Measurements from ENCODE around the gene CDK11B. TPM values are rescaled to one million over a fixed set of nuclear protein-coding genes. Genes with fewer than 3 reads are reported as not detected.

Gene CDK11B
- polyA plus RNA-seq, 1 donor (not counting 4 experiments of a cell fraction or from before 2014, with no cell fraction given) = 5.9 TPM

DNA sequence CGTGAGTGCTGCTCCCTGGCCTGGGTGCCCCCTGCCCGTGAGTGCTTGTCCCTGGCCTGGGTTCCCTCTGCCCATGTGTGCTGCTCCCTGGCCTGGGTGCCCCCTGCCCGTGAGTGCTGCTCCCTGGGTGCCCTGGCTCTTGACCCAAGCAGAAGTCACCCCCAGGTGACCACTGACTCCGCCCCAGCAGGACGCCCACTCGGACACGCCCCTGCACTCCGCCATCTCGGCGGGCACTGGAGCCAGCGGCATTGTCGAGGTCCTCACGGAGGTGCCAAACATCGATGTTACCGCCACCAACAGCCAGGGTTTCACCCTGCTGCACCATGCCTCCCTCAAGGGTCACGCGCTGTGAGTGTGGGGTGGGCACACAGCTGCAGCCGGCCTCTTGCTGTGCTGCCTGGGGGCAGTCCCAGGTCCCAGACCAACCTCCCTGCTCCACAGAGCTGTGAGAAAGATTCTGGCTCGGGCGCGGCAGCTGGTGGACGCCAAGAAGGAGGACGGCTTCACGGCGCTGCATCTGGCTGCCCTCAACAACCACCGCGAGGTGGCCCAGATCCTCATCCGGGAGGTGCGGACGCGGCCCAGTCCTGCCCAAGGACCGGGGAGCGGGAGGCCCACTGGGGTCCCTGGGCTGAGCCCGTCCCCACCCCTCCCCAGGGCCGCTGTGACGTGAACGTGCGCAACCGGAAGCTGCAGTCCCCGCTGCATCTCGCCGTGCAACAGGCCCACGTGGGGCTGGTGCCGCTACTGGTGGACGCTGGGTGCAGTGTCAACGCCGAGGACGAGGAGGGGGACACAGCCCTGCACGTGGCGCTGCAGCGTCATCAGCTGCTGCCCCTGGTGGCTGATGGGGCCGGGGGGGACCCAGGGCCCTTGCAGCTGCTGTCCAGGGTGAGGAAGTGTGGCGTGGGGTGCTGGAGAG is 30.7 kb downstream of the CDK11B start:
- Histone ChIP-seq H3K4me2 (ENCODE audit: control insufficient read depth, extremely low read depth, insufficient read depth, low read depth, low read length) (peak overlapping the region; percentile 84), H3K79me2 (ENCODE audit: control insufficient read depth, insufficient read depth, low read length) (no peaks in the 10 kb centered on the region), H3K4me3 (ENCODE audit: control insufficient read depth in 2 of 3, extremely low read depth in 1 of 3, insufficient read depth in 2 of 3, low read depth in 1 of 3, low read length in 3 of 3) (peak overlapping the region; percentile 30 to 62 (median 53)), H3K4me1 (ENCODE audit: control insufficient read depth, extremely low read depth, insufficient read depth, low read length) (peaks cover 18% of the 10 kb centered on the region), H3K27me3 (ENCODE audit: control insufficient read depth, extremely low read depth, insufficient read depth, low read length) (peaks cover 15% of the 10 kb centered on the region), H2AFZ (ENCODE audit: control insufficient read depth, low read length) (peak overlapping the region; percentile 37), H3K9me3 (ENCODE audit: control insufficient read depth, low read depth, low read length) (no peaks in the 10 kb centered on the region), H3K36me3 (ENCODE audit: control insufficient read depth in 2 of 2, extremely low read depth in 1 of 2, insufficient read depth in 2 of 2, low read length in 2 of 2) (no peaks in the 10 kb centered on the region), H3K27ac (ENCODE audit: control insufficient read depth, insufficient read depth, low read length) (peak overlapping the region; percentile 54), H4K20me1 (ENCODE audit: control insufficient read depth, extremely low read depth, insufficient read depth, low read length) (no peaks in the 10 kb centered on the region), H3K9me1 (ENCODE audit: control insufficient read depth, extremely low read depth, insufficient read depth, low read length) (no peaks in the 10 kb centered on the region), H3K9ac (ENCODE audit: control insufficient read depth, extremely low read depth, insufficient read depth, low read length) (peak overlapping the region; percentile 68)
- FAIRE-seq (no peak), DNase-seq (ENCODE audit: low read depth, low spot score) (no peak)
- no peak for TF ChIP-seq EZH2 (IDR thresholded peaks at IDR 0.05; ENCODE audit: low read length)
- TF ChIP-seq, protein P1, sequence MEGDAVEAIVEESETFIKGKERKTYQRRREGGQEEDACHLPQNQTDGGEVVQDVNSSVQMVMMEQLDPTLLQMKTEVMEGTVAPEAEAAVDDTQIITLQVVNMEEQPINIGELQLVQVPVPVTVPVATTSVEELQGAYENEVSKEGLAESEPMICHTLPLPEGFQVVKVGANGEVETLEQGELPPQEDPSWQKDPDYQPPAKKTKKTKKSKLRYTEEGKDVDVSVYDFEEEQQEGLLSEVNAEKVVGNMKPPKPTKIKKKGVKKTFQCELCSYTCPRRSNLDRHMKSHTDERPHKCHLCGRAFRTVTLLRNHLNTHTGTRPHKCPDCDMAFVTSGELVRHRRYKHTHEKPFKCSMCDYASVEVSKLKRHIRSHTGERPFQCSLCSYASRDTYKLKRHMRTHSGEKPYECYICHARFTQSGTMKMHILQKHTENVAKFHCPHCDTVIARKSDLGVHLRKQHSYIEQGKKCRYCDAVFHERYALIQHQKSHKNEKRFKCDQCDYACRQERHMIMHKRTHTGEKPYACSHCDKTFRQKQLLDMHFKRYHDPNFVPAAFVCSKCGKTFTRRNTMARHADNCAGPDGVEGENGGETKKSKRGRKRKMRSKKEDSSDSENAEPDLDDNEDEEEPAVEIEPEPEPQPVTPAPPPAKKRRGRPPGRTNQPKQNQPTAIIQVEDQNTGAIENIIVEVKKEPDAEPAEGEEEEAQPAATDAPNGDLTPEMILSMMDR (optimal IDR thresholded peaks at IDR 0.05 in 1 of 3, IDR thresholded peaks at IDR 0.05 in 1 of 3, conservative IDR thresholded peaks at IDR 0.05 in 1 of 3; ENCODE audit: extremely low read depth in 1 of 3, insufficient read depth in 2 of 3, low read length in 3 of 3) = peak in 2 of 3 experiments; percentile 0 to 12
- dilution Hi-C loops (cut with MboI; ENCODE audit: extremely low pct_ligation_motif_present, low sequenced_read_pairs) = no loop called here

DNA sequence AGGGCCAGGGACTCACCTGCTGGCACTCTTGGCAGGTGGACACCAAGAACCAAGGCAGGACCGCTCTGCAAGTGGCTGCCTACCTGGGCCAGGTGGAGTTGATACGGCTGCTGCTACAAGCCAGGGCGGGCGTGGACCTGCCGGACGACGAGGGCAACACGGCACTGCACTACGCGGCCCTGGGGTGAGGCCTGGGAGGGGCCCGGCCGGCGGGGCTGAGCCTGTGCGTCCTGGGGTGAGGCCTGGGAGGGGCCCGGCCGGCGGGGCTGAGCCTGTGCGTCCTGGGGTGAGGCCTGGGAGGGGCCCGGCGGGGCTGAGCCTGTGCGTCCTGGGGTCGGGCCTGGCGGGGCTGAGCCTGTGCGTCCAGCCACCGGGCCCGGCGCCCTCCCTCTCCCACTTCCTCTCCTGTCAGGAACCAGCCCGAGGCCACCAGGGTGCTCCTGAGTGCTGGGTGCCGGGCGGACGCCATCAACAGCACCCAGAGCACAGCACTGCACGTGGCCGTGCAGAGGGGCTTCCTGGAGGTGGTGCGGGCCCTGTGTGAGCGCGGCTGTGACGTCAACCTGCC is 31.5 kb downstream of the CDK11B start:
- peak overlapping the region; percentile 68 for H3K9ac ChIP-seq (ENCODE audit: control insufficient read depth, extremely low read depth, insufficient read depth, low read length)
- DNase-seq (ENCODE audit: low read depth, low spot score) (no peak), FAIRE-seq (peak; percentile 20)
- dilution Hi-C loops (cut with MboI; ENCODE audit: extremely low pct_ligation_motif_present, low sequenced_read_pairs) = no loop called here
- H3K4me1 ChIP-seq (ENCODE audit: control insufficient read depth, extremely low read depth, insufficient read depth, low read length) = peaks cover 18% of the 10 kb centered on the region
- H4K20me1 ChIP-seq (ENCODE audit: control insufficient read depth, extremely low read depth, insufficient read depth, low read length) = no peaks in the 10 kb centered on the region
- peak overlapping the region; percentile 84 for H3K4me2 ChIP-seq (ENCODE audit: control insufficient read depth, extremely low read depth, insufficient read depth, low read depth, low read length)
- TF ChIP-seq, protein P1 (optimal IDR thresholded peaks at IDR 0.05 in 1 of 3, IDR thresholded peaks at IDR 0.05 in 1 of 3, conservative IDR thresholded peaks at IDR 0.05 in 1 of 3; ENCODE audit: extremely low read depth in 1 of 3, insufficient read depth in 2 of 3, low read length in 3 of 3) = no peak
- TF ChIP-seq EZH2 (IDR thresholded peaks at IDR 0.05; ENCODE audit: low read length) = no peak
- H3K27me3 ChIP-seq (ENCODE audit: control insufficient read depth, extremely low read depth, insufficient read depth, low read length) = peaks cover 14% of the 10 kb centered on the region
- peak overlapping the region; percentile 54 for H3K27ac ChIP-seq (ENCODE audit: control insufficient read depth, insufficient read depth, low read length)
- peak overlapping the region; percentile 30 to 62 (median 53) for H3K4me3 ChIP-seq (ENCODE audit: control insufficient read depth in 2 of 3, extremely low read depth in 1 of 3, insufficient read depth in 2 of 3, low read depth in 1 of 3, low read length in 3 of 3)
- peak overlapping the region; percentile 37 for H2AFZ ChIP-seq (ENCODE audit: control insufficient read depth, low read length)
- no peaks in the 10 kb centered on the region for H3K79me2 ChIP-seq (ENCODE audit: control insufficient read depth, insufficient read depth, low read length)
- H3K9me3 ChIP-seq (ENCODE audit: control insufficient read depth, low read depth, low read length) = no peaks in the 10 kb centered on the region
- no peaks in the 10 kb centered on the region for H3K9me1 ChIP-seq (ENCODE audit: control insufficient read depth, extremely low read depth, insufficient read depth, low read length)
- H3K36me3 ChIP-seq (ENCODE audit: control insufficient read depth in 2 of 2, extremely low read depth in 1 of 2, insufficient read depth in 2 of 2, low read length in 2 of 2) = no peaks in the 10 kb centered on the region
